Superior temporal gyrus (tissue), 1 donor: ENCODE results near the gene THOC7.

Source experiments
- DNase-seq: peaks from one replicate; pipeline ENCODE4 v3.0.0-alpha.2; 2016; ENCODE audit errors: extremely low spot score

The THOC7 gene

DNA sequence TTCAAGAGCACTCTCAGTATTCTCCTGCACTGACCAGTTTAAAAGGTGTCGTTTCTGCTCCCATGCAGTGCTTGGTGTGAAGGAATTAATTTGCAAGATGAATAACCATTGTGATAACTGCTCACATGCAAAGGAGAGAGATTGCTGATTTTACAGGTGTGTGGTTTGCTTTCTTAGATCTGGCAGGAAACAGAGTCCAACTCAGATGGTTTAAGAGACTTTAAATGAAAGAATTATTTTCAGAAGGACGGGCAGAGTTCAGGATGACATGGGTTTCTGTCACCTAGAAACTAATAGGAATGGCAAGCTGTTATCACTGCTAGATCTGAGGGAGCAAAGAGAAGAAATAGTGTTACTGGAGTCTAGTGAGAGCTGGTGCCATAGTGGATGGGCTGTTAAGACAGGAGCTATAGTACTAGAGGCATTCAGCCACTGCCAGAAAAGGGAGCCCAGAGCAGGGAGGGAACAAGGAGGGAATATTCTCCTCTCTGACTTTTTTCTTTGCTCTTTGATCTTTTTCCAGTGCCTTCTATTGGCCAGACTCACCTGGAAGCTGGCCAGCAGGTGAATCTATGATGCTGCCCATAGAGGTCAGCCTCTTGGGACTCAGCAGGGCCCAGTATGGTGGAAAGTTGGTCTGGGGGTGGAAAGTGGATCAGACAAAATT, 14.9 kb upstream of the THOC7 start:
- no peak for DNase-seq

DNA sequence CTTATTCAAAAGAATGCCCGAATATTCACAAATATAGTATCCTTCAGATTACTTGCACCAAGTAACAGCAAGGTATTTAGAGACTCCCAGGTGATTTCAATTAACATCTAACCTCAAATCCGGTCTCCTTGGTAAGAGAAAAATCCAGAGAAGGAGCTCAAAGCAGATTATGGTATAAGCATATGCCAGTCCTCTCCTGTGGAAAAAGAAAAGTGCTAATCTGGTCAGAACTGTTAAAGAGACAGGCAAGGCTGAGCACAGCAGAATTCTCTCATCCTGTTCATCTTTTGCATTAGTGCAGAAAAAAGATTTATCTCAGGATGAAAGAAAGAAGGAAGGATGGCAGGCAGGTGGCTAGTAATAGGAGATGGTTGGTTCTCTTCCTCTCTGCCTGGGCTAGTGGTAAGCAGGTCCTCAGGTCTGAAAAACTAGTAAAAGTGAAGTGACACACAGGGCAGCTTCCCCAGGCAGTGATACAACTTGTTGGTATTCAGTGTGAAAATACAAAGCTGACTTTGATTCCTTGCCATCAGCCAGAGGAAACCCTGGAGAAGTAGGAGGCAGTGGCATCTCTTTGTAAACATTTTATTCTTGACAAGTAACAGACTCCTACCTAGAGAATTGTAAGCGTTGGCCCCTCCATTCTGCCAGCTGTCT, 14.3 kb upstream of the THOC7 start:
- DNase-seq: no peak

DNA sequence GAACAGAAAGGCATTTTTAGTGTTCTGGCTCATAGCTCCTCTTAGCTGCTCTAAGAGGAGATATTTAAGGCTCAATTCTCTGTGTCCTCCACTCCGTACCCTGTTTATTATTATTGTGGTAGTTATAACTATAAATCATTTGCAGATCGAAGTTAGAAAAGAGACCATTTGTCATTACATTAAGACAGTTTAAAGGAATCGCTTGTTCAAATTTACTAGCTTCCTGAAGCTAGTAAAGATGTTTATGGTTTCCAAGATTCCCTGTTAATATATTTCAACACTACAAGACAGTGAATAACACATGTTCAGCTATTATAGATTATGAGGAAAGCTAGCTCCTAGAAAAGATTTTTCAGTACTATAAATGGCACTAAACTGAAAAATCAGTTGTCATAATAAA, 12.7 kb upstream of the THOC7 start:
- DNase-seq: no peak

DNA sequence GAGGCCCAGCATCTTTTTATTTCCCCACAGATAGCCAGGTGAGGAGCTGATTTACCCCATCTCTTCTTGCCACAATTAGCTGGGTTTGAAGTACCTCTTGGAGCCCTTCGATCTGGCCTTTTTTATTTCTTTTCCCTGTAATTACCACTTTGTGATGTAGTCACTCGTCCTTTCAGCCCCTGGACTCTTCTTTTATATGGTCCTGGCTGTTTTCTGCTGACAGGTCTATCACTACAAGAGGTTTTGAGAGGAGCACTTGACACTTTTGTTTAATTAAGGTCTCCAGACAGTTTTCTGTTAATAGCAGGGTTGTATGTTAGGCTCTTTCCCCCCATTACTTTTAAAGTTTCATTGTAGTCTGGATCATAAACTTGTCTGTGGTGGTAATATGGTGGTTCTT, 11.9 kb upstream of the THOC7 start:
- DNase-seq: no peak

DNA sequence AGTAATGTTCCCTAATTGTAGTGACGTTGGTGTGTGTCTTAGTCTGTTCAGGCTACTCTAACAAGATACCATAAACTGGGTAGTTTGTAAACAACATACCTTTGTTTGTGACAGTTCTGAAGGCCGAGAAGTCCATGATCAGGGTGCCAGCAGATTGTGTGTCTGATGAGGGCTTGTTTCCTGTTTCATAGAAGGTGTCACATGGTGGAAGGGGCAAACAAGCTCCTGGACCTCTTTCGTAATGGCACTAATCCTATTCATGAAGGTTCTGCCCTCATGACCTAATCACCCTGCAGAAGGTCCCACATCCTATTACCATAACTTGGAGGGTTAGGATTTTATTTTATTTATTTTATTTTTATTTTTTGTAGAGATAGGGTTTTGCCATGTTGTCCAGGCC, 11.2 kb upstream of the THOC7 start:
- DNase-seq: no peak

DNA sequence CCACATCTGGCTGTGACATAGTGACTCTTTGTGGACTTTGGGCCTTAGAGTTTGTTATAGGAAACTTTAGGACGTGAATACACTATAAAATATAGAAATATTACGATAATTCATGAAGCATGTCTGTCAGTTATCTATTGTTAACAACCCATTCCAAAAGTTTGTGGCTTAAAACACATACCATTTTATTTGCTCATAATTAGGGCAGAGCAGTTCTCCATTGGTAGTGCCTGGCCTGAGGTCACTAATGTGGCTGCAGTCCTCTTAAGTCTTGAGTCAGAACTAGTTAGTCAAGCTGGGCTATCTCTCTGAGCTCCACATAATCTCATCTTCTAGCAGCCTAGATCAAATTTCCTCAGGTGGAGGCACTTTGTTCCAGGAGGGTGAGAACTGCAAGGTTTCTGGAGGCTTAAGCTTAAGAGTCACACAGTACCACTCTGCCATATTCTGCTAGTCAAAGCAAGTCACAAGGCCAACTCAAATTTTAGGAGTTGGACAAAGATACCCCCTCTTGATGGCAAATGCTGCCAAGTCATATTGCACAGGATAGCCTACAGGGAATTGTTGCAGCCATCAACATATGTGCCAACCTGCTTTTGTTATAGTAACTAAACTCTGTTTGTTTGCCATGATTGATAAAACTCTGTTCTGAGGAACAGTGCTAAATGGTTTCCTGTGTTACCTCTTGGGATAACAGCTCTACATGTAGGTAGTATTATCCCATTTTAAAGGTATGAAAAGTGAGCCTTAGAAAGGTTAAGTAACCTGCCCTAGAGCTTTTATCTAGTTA, 8.7 kb upstream of the THOC7 start:
- DNase-seq: no peak

DNA sequence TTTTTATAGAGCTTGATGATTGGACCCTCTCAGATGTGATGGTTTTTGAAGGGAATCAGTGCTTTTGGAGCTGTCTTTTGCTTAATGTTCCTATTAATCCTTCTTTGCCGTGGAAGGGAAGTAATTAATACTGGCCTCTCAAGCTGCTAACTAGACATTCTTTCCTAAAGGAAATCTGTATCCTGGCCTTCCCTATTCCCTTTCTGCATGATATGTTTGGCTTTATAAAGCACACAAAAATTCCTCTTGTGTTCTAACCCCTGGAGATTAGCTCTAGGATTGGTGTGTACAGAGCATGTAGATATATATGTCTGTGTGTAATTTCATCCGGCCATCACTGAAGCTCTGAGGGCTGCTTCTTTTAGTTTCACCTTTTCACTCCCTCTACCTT, 7.0 kb upstream of the THOC7 start:
- no peak for DNase-seq

DNA sequence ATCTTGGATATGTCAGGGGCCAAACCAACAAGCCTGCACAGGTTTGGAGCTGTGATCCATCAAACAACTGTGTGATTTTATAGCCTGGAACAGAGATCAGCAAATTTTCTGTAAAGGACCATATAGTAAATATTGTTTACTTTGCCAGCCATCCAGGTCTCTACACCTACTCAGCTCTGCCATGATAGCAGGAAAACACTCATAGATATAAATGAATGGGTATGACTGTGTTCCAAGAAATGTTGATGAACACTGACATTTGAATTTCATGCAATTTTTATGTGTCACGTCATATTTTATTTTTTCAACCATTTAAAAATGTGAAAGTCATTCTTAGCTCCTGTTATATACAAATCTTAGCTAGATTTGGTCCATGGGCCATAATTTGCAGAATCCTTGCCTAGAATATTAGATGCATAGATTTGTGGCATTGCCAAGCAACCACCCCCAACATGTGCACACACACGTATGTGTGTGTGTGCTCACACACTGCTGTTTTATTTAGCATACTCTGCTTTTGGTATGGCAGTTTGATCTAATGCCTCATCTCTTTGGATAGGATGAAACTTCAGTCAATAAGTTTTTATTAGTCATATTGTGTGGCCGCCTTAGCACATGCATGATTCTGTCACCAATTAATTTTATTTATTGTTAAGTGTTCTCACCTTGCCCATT, 6.5 kb upstream of the THOC7 start:
- no peak for DNase-seq

DNA sequence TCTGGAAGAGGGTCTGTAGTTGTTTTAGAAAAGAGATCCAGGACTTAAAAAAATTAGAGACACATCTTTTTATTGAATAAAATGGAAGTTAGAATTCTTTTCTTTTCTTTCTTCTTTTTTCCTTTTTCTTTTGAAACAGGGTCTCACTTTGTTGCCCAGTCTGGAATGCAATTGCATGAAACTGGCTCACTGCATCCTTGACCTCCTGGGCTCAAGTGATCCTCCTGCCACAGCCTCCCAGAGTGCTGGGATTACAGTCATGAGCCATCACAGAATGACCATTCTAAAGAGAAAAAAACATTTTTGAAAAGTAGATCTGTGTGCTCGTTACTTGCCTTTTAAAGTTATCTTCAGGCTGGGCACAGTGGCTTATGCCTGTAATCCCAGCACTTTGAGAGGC, 3.6 kb upstream of the THOC7 start:
- DNase-seq: no peak

DNA sequence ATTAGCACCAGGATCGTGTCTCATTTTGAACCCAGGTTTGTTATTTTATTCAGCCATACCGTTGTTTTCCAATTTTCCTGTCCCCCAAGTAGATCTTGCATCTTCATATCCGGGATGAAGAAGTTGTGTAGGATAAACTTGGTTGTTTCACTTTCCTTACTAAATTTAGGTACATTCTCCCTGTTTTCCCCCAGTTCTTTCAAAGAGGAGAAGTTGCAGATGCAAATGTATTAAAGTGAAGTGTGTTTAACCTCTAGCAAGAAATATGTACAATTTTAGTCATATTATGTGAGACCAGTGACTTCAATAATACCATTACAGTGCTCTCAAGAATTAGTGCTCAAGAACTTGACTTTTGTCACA, 1.3 kb upstream of the THOC7 start:
- DNase-seq: no peak

DNA sequence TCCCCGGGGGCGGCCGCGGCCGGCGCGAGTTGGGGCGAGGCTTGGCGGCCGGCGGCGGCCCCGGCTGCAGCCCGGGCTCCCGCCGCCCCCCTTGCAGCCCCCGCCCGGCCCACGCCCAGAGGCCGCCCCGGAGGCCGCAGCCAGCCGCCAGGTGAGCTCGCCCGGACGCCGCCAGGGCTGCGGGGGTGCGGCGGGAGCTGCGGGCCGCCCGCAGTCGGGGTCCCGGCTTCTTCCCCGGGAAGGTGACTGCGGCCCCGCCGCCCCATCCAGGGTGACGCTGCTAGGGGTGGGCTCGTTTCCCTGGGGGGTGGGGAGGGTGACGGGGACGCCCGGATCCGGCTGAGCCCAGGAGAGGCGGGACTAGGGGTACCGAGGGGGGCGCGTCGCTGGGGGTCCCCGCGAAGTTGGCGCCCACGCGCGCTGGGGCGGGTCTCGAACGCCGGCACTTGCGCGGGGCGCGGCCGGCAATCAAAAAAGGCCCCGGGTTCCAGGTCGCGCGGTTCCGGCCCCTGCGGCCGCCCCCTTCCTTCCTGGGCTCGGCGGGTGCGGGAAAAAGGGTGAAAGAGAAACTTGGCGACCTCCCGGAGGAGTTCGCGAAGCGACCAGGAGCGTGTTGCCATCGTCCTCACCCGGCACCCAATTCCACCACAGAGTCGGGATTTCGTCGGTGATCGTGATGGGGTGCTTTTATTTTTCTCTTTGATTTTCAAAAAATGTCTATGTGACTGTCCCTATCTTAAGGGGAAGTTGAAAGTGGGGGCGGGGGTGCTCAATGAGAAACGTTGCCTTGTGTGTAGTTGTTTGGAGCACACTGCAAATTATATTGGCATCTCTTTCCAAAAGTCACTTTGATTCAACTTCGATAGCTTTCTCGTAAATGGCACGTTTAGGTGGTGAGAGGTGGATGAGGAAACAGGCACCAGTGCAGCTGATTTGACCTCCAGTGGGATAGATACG, 681 bp upstream of the THOC7 start:
- no peak for DNase-seq

DNA sequence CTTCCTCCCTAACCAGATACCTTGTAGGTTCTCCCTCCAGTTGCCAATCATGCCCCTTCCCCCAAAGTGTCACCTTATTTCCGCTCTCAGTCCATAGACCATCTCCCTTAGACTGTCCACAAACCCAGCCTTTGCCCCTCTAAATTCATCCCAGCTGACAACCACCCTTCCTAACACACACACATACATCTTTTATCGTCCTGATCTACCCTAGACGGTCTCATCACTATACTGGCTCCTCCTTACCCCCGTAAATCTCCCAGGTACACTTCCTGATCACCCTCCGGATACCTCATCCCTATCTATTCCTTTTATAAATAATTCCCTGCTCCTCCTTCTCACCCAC, 828 bp downstream of the THOC7 start:
- no peak for DNase-seq

DNA sequence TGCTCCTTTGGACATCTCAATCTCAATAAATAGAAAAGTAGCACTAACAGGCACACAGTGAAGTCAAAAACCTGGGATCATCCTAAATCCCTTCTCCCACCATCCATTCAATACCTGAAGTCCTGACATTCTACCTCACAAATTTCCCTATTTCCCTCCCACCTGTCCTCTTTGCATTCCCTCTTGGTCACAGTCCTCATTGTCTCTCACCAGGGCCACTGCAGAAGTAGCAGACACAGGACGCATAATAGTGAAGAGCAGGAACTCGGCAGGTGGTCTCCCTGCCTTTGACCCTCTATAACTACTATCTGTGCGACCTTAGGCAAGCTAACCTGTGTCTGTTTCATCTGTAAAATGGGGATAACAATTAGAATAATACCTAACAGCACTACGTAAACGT, 2.3 kb downstream of the THOC7 start:
- no peak for DNase-seq

DNA sequence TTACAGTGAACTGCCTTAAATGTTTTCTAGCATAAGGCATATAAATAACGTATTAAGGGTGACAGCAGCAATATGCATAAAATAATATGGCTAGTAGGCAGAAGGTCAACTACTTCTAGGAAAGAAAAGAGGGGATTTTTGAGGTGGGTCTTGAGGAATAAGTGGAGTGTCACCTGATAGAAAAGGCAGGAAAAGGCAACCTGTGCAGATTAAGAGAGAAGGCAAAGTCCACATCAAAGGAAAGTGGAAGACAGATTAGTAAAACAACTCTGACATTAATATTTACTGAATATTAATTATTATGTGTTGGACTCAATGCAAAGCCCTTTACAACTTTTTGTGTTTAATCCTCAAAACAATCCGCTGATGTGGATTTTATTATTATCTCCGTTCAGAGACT, 2.8 kb downstream of the THOC7 start:
- DNase-seq: no peak

DNA sequence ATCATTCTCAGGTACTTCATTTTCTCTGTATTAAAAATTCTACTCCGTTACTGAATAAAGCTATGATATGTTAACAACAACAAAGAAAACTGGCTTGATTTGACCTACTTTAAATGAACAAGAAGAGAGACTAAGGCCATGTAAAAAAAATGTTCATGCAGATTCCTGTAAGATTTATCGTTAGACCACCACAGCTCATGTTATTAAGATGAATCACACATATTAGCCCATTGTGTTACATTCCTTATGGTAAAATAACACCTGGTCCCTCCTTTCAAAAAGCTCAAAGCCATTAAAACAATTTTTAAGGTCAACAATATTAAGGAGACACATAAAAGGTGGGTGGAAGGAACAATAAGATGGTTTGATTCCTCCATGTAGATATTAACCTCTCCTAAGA, 6.3 kb downstream of the THOC7 start:
- no peak for DNase-seq

DNA sequence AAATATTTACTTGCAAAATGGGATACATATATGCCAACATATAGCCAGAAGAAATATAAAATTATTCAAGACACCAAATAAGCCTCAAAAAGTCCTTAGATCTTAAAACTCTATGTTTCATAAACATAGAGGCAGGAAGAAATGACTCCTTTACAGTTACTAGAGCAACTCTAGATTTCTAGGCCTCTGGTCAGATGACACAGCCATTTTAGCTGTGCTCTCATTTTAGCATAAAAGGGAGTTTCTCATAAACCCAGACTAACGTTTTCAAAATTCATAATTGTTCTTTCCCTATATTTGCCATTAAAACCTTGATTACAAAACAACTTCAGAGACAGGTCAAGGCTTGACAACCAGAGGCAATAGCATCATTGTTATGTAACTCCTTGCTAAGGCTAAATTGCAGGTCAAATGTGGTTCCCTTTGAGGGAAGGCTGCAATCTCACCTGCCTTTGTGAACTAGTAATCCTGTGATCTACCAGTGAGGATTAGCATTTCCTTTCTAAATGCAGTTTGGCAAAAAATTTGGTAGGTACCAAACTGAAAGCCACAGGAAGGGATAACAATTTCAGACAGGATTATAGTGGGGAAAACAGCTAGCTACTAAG, 8.2 kb downstream of the THOC7 start:
- DNase-seq: peak; percentile 53

DNA sequence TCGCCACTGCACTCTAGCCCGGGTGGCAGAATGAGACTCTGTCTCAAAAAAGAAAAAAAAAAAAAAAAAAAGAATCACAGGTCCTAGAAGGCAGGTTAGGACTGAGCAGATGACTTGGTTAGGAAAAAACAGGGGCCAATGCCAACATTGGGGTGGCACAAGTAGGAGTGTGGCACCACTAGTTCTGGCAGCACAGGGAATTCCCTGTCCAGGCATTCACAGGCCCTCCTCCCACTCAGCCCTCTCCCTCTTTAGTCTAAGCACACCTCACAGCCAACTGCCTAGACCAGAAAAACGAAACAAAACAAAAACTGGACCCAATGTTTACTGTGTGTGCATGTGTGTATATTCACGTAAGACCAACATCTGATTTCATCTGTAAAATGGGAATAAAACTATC, 10.5 kb downstream of the THOC7 start:
- DNase-seq: no peak

DNA sequence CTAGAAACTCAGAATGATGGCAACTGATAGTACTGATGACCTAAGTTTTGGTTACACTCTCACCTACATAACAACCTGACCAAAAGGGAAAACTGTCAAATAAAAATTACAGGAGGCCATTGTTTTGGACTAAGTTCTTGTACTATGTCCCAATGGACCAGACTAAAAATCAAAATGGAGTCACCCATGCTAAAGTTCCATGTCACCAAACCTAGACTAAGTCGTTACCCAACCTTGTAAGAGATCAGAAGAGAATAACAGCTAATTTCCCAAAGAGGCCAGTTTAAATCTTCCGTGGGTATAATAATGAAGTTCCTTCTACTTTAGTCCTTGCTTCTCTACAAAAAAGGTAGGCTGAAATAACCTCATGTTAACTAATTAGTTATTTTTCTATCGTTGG, 12.3 kb downstream of the THOC7 start:
- DNase-seq: no peak

DNA sequence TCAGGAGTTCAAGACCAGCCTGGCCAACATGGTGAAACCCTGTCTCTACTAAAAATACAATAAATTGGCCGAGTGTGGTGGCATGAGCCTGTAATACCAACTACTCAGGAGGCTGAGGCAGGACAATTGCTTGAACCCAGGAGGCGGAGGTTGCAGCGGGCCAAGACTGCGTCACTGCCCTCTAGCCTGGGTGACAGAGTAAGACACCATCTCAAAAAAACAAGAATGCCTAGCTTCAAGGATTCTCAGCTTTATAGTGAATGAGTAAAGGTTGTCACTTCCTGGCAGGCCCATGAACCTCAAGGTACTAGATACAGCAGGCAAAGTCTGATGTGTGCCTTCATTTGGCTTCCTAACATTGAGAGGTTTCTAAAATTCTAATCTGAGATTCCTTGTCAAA, 14.4 kb downstream of the THOC7 start:
- DNase-seq: no peak

DNA sequence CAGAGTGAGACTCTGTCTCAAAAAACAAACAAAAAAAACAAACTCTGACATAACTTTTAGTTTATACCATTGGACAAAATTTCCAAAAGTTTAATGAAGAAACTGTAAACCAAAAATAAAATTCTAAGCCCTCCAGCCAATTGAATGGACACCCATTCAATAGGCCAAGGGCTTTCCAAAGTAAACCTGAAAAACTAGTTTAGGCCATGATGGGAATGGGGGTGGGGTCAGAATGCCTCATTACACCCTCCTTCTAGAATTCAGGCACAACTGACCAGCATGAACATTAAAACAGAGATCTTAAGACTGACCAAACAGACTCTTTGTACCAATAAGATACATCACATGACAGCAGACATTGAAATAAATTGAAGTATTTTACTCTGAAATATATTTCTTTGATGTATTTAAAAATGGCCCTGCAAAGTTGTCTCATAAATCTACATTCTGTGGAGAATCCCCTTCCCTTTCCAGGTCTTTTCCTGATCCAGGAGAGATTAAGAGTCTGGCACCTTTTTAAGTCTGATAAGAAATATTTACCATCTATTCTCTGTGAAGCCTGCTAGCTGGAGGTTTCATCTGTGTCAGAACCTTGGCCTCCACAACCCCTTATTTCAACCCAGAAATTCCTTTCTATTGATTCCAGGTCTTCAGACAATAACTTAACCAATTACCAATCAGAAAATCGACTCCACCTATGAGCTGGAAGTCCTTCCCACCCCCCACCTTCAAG, 15.7 kb downstream of the THOC7 start:
- DNase-seq: no peak

DNA sequence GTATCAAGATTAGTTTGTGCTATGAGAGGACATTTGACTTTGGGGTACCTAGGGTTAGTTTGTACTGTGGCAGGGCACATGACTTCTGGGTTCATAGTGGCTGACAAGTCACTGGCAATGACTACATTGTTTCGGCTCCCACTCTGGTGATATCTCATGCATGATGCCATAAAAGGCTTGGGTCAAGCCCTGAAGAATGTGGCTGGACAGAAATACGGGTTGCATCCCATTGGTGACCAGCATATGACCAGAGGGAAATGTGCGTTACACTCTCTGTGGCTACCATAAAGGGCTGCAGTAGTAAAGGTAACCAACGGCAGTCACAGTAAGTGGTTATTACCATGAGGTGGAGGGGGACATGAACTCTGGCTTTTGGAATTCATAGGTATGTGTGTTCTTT, 18.4 kb downstream of the THOC7 start:
- DNase-seq: no peak
